ENCODE data around the gene C8B.

DNA sequence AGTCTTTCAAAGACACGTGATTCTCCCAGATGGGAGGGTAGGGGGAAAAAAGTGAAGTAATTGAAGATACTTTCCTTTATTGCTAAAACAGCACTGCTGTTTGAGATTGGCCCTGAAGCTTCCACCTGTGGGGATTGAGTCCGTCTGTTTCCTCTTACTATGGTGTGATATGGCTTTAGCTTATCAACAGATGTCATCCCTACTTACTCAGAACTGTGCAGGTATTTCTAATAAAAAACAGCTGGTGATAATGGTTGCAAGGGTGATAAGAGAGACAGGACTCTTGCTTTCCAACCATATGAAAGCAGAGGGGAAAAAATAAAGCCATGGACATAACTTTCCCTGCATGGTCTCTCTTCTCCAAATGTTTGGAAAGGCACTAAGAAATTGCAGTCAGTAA, 41.7 kb upstream of the C8B start:
- TF ChIP-seq, protein P1, sequence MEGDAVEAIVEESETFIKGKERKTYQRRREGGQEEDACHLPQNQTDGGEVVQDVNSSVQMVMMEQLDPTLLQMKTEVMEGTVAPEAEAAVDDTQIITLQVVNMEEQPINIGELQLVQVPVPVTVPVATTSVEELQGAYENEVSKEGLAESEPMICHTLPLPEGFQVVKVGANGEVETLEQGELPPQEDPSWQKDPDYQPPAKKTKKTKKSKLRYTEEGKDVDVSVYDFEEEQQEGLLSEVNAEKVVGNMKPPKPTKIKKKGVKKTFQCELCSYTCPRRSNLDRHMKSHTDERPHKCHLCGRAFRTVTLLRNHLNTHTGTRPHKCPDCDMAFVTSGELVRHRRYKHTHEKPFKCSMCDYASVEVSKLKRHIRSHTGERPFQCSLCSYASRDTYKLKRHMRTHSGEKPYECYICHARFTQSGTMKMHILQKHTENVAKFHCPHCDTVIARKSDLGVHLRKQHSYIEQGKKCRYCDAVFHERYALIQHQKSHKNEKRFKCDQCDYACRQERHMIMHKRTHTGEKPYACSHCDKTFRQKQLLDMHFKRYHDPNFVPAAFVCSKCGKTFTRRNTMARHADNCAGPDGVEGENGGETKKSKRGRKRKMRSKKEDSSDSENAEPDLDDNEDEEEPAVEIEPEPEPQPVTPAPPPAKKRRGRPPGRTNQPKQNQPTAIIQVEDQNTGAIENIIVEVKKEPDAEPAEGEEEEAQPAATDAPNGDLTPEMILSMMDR (IDR thresholded peaks at IDR 0.05), result no peak
- TF ChIP-seq POLR2A (IDR thresholded peaks at IDR 0.05), result no peak

Data from prostate gland (tissue), 2 donors.